Measurements from ENCODE around the gene TSPAN18.

Gene TSPAN18

DNA sequence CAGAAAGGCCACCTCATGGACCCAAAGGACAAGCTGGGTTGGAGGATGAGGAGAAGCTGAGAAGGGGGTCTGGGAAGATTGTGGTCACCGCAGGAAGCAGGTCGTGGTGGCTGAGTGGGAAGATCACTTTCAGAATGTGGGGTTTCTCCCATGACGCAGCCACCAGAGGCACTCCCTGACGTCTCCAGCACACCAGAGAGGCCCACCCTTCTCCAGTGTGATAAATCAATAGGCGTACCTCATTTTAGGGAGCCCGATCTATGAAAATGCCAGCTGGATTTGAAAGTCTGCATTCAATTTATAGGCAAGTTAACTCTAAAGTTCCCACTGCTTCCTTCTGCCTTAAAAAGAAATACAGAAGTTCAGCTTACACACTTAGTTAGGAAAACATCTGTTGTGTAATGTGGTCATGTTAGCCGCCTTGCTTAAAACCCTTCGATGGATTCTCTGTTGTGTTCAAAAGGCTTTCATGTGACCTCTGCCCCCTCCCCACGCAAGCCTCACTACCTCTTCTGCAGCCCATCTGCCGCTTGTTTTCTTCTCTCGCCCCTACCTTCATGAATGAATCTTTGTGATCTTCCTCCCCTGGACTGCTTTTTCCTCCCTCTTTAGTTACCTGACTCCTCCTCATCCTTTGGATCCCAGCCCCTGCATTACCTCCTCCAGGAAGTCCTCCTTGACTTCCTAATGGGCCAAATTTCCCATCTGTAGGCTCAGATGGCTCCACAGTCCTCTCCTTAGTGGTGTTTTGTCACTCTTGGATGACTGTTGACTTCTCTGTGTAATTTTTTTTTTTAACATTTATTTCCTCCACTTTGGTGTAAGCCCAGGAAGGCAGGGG, 10.7 kb downstream of the TSPAN18 start:
- DNase-seq (ENCODE audit: low spot score), result no peak

GRCh38 chr11:44738791-44739190, 12.0 kb downstream of the TSPAN18 start:
- no peak for DNase-seq (ENCODE audit: low spot score)

DNA sequence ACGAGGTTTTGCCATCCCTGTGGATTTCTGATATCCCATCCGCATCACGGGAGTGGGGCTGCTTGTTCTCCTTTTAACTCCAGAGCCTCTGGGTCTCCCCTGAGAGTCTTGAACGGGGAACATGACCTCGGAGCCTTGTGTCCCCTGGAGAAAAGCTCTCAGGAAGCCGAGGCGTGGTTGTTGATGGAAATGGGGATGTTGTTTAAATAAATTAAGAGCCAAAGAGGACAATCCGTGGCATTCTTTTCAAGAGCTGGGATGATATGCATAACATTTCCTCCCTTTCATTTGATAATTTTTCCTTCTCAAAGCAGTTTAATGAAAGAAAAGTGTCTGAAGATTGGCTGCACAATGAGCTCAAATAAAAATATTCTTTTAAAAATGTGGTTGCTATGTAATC, 14.2 kb downstream of the TSPAN18 start:
- DNase-seq (ENCODE audit: low spot score), result no peak

- no peak for DNase-seq (ENCODE audit: low spot score)
These were observed 15.2 kb downstream of the TSPAN18 start for GRCh38 chr11:44741976-44742375.

DNA sequence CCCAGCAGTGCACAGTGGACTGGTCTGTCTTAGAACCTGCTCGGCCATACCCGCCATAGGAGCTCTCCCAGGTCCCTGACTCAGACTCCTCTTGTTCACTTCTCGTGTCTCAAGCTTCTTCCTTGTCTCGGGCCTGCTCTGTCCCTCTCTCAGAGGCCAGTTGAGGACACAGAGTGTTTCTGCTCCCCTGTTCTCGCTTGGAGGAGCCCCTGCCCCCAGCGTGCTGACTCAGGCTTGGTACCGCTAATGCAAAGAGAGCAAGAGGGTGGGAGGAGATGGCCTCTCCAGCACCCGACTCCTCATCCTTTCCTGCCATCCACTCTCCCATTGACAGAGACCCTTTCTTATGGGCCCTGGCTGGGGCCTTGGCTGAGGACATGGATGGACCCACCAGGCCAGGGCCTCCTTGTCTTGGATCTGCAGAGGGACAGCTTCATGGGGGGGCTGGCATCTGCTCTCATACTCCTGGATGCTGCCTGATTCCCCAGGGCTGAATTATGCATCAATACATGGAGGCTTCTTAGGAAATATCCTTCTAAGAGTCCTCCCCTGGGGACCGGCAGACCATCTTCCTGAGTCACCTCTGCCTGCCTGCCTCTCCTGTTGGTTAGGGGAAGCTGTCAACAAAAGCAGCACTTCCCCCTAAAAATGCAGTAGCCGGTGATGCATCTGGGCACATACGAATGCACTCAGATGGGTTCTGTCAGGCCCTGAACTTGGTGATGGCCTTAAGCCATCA, 15.9 kb downstream of the TSPAN18 start:
- no peak for DNase-seq (ENCODE audit: low spot score)

GRCh38 chr11:44743326-44743725, 16.6 kb downstream of the TSPAN18 start:
- DNase-seq (ENCODE audit: low spot score), result no peak

DNA sequence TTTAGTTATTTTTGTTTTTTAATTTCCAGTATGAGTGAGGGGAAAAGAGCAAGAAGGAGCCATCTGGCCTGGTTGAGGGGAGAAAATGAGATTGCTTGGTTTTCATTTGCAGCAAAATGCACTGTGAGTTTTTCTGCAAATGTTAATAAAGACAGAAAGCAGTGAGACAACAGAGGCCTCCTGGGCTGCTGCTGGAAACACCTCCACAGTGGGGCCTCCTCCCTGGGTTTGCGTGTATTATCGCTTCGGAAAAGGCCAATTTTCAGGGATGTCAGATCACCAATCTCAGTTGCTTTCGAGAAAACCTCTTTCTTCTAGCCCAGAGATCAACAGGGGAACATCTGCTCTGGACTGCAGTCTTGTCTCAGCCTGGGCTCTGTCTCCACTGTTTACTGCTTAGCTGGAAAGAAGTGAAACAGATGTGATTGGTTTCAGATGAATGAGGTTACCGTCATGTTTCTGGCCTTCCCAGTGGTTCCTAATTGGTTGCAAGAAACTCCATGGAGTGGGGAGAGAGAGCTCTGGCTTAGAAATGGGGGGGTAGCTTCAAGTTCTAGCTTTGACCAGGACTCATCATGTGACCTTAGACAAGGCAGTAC, 17.3 kb downstream of the TSPAN18 start:
- DNase-seq (ENCODE audit: low spot score), result no peak

DNA sequence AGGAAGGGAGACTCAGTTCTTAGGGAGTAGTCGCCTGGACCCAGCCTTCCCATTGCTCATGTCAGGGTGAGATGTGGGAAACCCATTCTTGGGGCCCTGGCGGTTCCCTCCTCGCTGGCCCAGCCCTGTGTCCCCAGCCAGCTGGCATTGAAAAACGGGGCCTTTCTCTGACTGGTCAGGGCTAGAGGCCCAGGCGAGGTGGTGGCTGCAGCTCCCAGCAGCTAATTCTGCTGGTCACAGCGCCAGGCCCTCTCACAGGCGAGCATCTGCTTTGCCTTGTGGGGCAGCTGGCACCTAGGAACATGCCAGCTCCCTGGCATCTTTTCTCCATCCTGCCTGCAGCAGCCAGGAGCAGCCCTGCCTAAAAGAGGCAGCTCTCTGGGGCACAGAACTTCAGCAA, 20.1 kb downstream of the TSPAN18 start:
- DNase-seq (ENCODE audit: low spot score), result no peak

- DNase-seq (ENCODE audit: low spot score), result no peak
These were observed 20.6 kb downstream of the TSPAN18 start for GRCh38 chr11:44747316-44747715.

DNA sequence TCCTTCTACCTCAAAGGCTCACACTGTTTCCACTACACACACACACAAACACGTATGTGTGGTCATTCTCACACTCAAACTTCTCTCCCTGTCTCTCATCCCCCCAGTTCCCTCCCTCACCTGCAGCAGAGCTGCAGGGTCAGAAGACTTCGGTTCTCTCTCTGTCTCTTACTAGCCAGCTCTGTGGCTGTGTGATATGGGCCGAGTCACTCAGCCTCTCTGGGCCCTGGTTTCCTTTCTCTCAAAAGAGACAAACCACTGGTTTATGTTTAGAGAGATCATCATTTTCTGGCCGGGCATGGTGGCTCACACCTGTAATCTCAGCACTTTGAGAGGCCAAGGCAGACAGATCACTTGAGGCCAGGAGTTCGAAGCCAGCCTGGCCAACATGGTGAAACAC, 21.1 kb downstream of the TSPAN18 start:
- no peak for DNase-seq (ENCODE audit: low spot score)

GRCh38 chr11:44748606-44749005, 21.8 kb downstream of the TSPAN18 start:
- DNase-seq (ENCODE audit: low spot score), result no peak

GRCh38 chr11:44749189-44749588, 22.4 kb downstream of the TSPAN18 start:
- no peak for DNase-seq (ENCODE audit: low spot score)

DNA sequence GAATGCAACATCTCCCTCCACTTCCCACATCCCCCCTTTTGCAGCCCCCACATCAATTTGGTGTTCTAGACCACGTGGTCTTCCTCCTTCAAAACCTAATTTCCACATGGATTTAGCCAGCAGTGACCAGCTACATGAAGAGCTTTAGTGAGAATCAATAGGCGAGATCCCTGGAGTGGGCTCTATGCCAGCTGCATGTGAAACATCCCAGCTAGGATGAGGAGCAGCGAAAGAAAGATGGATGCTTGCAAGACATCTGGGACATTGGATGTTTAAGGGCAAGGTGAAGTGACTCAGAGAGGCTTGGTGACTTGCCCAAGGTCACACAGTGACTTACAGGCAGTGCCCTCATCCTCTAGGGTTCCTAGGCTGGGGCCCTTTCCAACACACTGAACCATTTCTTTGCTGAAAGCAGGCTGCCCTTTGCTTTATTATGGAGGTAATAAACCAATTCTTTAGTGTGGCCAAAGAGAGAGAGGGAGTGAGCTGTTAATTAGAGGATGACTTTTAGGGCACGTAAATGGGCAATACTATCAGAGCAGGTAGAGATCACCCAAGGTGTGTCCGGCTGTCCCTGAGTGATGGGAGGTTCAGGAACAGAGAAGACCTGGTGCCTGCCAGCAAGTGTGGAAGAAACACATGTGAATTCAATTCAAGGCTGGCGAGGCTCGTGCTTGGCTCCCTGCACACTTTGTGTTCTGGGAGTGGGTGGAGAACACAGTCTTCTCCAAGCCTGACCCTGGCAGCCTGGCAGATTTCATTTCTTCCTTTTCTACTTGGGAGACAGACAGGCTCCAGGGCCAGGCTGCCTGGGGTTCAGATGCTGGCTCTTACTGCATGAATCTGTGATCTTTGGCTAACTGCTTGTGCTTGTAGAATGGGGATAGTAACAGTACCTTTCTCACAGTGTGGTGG, 24.0 kb downstream of the TSPAN18 start:
- no peak for DNase-seq (ENCODE audit: low spot score)

DNA sequence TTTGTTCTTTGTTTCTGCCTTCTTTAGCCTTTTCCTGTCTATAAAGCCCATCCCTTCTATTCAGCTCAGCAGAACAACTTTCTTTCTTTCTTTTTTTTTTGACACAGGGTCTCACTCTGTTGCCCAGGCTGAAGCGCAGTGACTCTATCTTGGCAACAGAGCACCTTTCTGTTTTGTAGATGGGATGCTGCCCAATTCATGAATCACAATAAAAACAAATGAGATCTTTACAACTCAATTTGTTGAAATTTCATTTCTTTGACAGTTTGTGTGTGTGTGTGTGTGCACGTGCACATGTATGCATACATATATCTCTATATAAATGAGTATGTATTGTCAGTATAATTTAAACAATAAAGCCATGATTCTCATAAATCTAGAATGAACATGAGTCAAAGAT, 25.5 kb downstream of the TSPAN18 start:
- DNase-seq (ENCODE audit: low spot score), result no peak

- DNase-seq (ENCODE audit: low spot score), result no peak
These were observed 26.0 kb downstream of the TSPAN18 start for GRCh38 chr11:44752713-44753112.

GRCh38 chr11:44753961-44754645, 27.3 kb downstream of the TSPAN18 start:
- no peak for DNase-seq (ENCODE audit: low spot score)

GRCh38 chr11:44754876-44755555, 28.3 kb downstream of the TSPAN18 start:
- DNase-seq (ENCODE audit: low spot score), result no peak

DNA sequence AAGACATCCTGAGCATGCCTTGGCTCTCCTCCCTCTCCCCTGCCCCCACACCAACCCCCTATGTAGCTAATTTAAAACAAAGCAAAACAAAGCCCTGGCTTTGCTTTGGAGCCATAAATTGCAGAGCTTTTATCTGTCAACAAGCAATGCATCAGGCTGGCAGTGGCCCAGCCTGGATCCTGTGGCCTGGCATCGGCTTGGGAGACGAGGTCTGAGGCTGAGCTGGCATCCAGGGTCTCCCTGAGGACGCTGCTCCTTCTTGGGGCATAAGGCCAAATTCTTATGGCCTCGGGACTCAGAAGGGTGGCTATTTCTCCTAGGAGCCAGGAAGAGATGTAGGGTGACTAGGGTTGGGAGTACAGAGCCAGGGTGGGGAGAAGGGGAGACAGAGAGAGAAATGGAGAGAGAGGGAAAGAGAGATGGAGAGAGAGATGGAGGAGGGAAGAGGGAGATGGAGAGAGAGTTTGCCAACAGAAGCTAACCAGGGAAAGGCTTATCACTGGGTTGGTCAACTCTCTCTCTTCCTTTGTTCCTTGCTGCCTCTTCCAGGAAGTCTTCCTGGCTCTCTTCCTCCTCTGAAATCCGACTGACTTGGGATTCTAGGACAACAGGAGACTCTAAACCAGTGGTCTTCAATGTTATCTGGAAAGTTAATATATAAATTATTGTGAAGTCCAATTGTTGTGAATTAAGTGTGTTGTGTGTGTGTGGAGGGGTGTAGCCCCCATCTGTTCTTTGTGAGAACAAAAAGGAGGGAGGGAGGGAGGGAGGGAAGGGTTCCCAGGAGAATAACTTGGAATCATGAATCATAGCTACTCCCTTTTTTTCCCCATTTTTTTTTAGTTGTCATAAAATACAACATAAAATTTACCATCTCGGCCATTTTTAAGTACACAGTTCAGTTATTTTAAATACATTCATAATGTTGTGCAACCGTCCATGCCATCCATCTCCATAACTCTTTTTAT, 29.1 kb downstream of the TSPAN18 start:
- no peak for DNase-seq (ENCODE audit: low spot score)

- no peak for DNase-seq (ENCODE audit: low spot score)
These were observed 32.2 kb downstream of the TSPAN18 start for GRCh38 chr11:44758983-44759382.
